HEK293T (cell line): ENCODE measurements around the gene COG1.

Experiments
- CTCF ChIA-PET: fragments of 350-600 bp; formaldehyde crosslinking; extraction: SDS; loops from one replicate; lab custom pipeline; 2021; ENCODE audit warnings: antibody characterized with exemption, inconsistent platforms; lab: Yijun Ruan, JAX
- POLR2A ChIA-PET: fragments of 350-600 bp; formaldehyde crosslinking; extraction: SDS; loops from one replicate; lab custom pipeline; 2020; ENCODE audit warnings: antibody characterized with exemption, inconsistent platforms; lab: Yijun Ruan, JAX
- DNase-seq: peaks from one replicate; pipeline ENCODE4 v3.0.0; 2012; ENCODE audit warnings: mixed read lengths; ENCODE audit errors: extremely low spot score
- ARNT ChIP-seq: fragments of 450-650 bp; IDR thresholded peaks from 2 replicates; pipeline ENCODE4 v1.6.1; 2017; ENCODE audit warnings: mild to moderate bottlenecking
- BHLHE40 ChIP-seq: fragments of 450-650 bp; IDR thresholded peaks from 2 replicates; pipeline ENCODE4 v1.6.1; 2016; ENCODE audit warnings: mild to moderate bottlenecking, moderate library complexity, borderline replicate concordance
- CTBP1 ChIP-seq: fragments of 450-650 bp; IDR thresholded peaks from 2 replicates; pipeline ENCODE4 v1.6.1; 2016; ENCODE audit warnings: borderline replicate concordance
- ELF4 ChIP-seq: fragments of 450-650 bp; IDR thresholded peaks from 2 replicates; pipeline ENCODE4 v1.6.1; 2017; ENCODE audit warnings: antibody characterized with exemption
- FOXA1 ChIP-seq: fragments of 450-650 bp; IDR thresholded peaks from 2 replicates; pipeline ENCODE4 v1.6.1; 2016; ENCODE audit warnings: mild to moderate bottlenecking
- FOXK2 ChIP-seq: fragments of 450-650 bp; IDR thresholded peaks from 2 replicates; pipeline ENCODE4 v1.6.1; 2016; ENCODE audit warnings: mild to moderate bottlenecking
- FOXM1 ChIP-seq: fragments of 450-650 bp; IDR thresholded peaks from 2 replicates; pipeline ENCODE4 v1.6.1; 2017; ENCODE audit warnings: mild to moderate bottlenecking, borderline replicate concordance
- HDGF ChIP-seq: fragments of 450-650 bp; IDR thresholded peaks from 2 replicates; pipeline ENCODE4 v1.6.1; 2017; ENCODE audit warnings: antibody characterized with exemption, borderline replicate concordance
- L3MBTL2 ChIP-seq: fragments of 450-650 bp; conservative IDR thresholded peaks from 2 replicates; pipeline ENCODE4 v1.6.1; 2016; ENCODE audit warnings: mild to moderate bottlenecking
- LEF1 ChIP-seq: fragments of 450-650 bp; IDR thresholded peaks from 2 replicates; pipeline ENCODE4 v1.6.1; 2017; ENCODE audit warnings: mild to moderate bottlenecking, borderline replicate concordance
- NFRKB ChIP-seq: fragments of 450-650 bp; IDR thresholded peaks from 2 replicates; pipeline ENCODE4 v1.6.1; 2016; ENCODE audit warnings: mild to moderate bottlenecking, moderate library complexity
- SP1 ChIP-seq: fragments of 450-650 bp; IDR thresholded peaks from 2 replicates; pipeline ENCODE4 v1.6.1; 2017
- SUZ12 ChIP-seq: fragments of 450-650 bp; IDR thresholded peaks from 2 replicates; pipeline ENCODE4 v1.6.1; 2016; ENCODE audit warnings: mild to moderate bottlenecking
- TARDBP ChIP-seq: fragments of 450-650 bp; IDR thresholded peaks from 2 replicates; pipeline ENCODE4 v1.6.1; 2016
- ZNF384 ChIP-seq: fragments of 450-650 bp; IDR thresholded peaks from 2 replicates; pipeline ENCODE4 v1.6.1; 2016
- TF ChIP-seq, protein P1 (sequence below): fragments of 450-650 bp; IDR thresholded peaks from 2 replicates; pipeline ENCODE4 v1.6.1; 2016

COG1 gene

DNA sequence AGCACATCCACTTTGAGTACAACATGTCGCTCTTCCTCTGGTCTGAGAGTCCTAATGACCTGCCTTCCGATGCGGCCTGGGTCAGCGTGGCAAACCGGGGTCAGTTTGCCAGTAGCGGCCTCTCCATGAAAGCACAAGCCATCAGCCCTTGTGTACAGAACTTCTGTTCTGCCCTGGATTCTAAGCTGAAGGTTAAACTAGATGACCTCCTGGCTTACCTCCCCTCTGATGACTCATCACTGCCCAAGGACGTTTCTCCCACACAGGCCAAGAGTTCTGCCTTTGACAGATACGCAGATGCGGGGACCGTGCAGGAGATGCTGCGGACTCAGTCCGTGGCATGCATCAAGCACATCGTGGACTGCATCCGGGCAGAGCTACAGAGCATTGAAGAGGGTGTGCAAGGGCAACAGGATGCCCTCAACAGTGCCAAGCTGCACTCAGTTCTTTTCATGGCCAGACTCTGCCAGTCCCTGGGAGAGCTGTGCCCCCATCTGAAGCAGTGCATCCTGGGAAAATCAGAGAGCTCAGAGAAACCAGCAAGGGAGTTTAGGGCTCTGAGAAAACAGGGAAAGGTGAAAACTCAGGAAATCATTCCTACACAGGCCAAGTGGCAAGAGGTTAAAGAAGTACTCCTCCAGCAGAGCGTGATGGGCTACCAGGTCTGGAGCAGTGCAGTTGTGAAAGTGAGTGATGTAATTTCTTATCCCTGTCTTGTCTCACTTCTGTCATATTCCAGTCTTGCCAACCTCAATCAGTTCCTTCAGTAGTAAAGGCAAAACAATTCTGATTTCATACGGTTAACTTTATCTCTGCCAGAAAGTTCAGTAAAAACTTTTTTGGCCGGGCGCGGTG lies 8.6 kb downstream of the COG1 start:
- POLR2A ChIA-PET: interaction anchor here (1.3 kb wide), 1 partner anchor 9 kb away, joined by 4 read pairs; the partner anchor contains the start of gene COG1
- DNase-seq: no peak
- CTCF ChIA-PET: no interaction called here
- TF ChIP-seq, protein P1, sequence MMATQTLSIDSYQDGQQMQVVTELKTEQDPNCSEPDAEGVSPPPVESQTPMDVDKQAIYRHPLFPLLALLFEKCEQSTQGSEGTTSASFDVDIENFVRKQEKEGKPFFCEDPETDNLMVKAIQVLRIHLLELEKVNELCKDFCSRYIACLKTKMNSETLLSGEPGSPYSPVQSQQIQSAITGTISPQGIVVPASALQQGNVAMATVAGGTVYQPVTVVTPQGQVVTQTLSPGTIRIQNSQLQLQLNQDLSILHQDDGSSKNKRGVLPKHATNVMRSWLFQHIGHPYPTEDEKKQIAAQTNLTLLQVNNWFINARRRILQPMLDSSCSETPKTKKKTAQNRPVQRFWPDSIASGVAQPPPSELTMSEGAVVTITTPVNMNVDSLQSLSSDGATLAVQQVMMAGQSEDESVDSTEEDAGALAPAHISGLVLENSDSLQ: no peak
- no peak for TF ChIP-seq FOXK2
- TF ChIP-seq ZNF384: no peak
- no peak for TF ChIP-seq SP1
- no peak for TF ChIP-seq ARNT
- TF ChIP-seq NFRKB: no peak
- TF ChIP-seq TARDBP: no peak
- no peak for TF ChIP-seq ELF4
- no peak for TF ChIP-seq L3MBTL2
- TF ChIP-seq HDGF: no peak

DNA sequence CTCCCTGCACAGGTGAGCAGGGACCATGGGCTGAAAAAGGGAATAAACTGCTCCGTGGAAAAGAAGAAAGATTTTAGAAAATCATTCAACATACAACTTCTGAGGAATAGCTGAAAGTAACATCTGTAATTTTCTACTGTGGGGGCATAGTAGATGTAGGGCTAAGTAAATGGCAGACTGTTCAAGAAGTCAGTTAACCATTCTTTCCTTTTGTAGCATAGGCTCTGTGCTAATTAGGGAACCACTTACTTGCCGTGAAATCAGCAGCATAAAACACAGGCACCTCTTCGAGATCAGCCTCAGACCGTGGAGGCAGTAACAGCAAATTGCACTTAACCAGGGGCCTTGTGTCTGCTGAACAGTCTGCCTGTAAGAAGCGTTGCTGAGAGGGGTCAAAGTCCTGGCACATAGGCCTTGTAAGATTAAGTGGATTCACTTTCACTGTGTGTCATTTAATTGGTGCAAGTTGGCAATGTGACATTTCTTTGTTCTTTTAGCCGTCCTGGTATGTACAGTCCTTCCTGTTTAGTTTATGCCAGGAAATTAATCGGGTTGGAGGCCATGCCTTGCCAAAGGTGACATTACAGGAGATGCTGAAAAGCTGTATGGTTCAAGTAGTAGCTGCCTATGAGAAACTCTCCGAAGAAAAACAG lies 10.4 kb downstream of the COG1 start:
- CTCF ChIA-PET: interaction anchor here (0.6 kb wide), 1 partner anchor 28 kb away, joined by 3 read pairs; no protein-coding TSS in a partner anchor
- no peak for DNase-seq
- POLR2A ChIA-PET: interaction anchor here (0.9 to 1.3 kb wide), 2 partner anchors 9 to 11 kb away, joined by 4 read pairs; partner anchors contain the start of gene COG1
- TF ChIP-seq FOXK2 (no peak), SP1 (no peak), SUZ12 (no peak), L3MBTL2 (no peak), LEF1 (no peak), ARNT (no peak), FOXM1 (no peak), TARDBP (no peak), ZNF384 (no peak), NFRKB (no peak), CTBP1 (no peak), FOXA1 (no peak)

DNA sequence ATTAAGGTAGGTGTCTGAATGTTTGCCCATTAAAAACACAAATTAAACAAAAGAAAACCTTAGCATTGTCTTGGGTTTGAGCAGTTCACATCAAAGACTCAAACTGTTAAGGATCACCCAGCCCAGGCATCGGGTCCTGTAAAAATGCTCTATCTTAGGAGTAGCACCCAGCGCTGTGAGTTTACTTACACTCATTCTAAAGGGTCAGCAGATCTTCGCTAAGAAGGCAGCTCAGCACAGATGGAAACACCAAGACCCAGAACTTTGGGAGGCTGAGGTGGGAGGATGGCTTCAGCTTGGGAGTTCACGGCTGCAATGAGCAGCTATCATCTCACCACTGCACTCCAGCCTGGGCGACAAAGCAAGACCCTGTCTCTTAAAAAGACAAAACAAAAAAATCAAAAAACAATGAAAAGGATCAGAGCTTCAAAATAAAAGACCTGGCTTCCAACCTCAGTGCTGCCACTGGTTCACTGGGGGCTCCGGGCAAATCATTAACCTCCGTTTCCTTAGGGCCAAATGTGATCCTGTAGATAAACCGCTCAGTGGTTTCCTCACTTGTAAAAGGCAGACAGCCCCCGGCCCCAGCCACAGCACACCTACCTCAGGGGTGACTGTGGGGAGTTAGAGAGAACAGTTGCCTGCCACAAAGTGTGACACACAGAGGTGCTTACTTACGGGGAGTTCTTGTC lies 11.1 kb downstream of the COG1 start:
- POLR2A ChIA-PET: no interaction called here
- DNase-seq: no peak
- CTCF ChIA-PET: no interaction called here
- TF ChIP-seq NFRKB (no peak), FOXK2 (no peak), BHLHE40 (no peak), ZNF384 (no peak), TARDBP (no peak), ELF4 (no peak), FOXM1 (no peak), HDGF (no peak), FOXA1 (no peak)

DNA sequence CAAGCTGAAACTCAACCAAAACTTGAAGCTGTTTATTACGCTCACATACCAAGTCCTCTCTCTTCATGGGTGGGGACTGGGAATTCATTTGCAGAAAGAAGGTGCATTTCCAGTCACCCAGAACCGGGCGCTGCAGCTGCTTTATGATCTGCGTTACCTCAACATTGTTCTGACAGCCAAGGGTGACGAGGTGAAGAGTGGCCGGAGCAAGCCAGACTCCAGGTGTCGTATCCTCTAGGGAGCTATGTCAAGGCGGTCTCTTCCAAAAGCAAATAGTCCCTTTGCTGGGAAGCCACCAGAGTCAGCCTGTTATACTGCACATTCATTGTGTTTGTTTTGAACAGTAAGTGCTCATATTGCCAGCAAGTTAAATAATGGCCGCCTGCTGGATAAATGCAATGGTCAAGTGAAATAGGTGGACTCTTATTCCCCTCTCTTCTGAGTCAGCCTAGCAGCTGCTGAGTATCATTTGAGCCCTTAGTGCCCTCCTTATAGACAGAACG lies 12.7 kb downstream of the COG1 start:
- ChIA-PET POLR2A (no interaction called here), CTCF (no interaction called here)
- DNase-seq: no peak
- TF ChIP-seq TARDBP: no peak

DNA sequence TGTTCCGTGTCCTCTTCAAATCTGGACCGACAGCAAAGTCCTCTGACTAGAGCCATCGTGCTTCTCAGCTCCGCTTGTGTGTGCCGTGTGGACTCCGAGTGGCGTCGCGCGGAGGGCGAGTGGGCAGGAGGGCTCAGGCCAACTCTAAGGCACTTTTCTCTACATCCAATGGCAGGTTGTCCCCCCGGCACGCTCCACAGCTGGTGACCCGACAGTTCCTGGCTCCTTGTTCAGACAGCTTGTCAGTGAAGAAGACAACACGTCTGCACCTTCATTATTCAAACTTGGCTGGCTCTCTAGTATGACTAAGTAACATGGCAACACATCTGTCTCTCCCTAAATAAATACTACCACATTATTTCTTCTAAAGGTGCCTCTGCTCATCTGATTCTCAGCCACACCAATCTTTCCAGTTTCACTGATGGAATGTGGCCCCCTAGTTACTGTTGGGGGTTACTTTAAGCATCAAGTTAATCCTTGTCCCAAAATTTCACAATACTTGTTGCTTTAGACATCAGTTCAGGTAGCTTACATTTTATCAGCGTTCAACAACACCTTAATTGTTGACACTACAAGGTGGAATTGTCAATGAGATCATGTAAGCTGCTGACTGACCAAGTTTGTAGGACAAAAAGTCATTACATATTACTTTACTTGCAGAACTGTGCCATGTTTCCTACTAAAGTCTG lies 15.4 kb downstream of the COG1 start:
- POLR2A ChIA-PET: interaction anchor here (1.4 kb wide), 1 partner anchor 16 kb away, joined by 4 read pairs; the partner anchor contains the start of gene COG1
- no peak for TF ChIP-seq SP1
- TF ChIP-seq SUZ12: no peak
- no peak for TF ChIP-seq NFRKB
- TF ChIP-seq FOXM1: no peak
- TF ChIP-seq BHLHE40: no peak
- TF ChIP-seq ZNF384: no peak
- TF ChIP-seq LEF1: no peak
- TF ChIP-seq FOXA1: no peak
- CTCF ChIA-PET: interaction anchor here (2.0 kb wide), 1 partner anchor 11 kb away, joined by 6 read pairs; no protein-coding TSS in a partner anchor
- no peak for DNase-seq

DNA sequence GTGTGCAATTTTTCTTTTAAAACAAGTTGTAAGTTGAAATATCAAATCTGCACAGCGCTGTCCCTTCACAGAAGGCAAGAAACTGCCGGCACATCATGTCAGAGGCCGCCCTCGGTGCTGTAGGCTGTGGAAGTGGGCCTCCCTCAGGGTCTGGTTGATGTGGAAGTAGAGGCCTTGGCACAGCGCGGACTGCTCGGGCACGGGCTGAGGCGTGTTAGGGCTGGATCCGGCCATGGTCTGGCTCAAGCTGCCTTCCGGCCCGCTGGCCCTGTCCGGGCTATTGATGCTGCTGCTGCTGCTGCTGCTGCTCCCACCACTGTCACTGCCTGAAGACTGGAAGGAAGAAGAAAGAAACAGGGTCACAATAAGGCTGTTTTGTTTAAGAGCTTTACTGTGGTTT lies 16.6 kb downstream of the COG1 start:
- POLR2A ChIA-PET: interaction anchor here (0.6 kb wide), 1 partner anchor 17 kb away, joined by 3 read pairs; the partner anchor contains the start of gene COG1
- CTCF ChIA-PET: interaction anchor here (0.7 kb wide), 1 partner anchor 1404 kb away, joined by 4 read pairs; no protein-coding TSS in a partner anchor
- DNase-seq: no peak
- TF ChIP-seq NFRKB: no peak
- no peak for TF ChIP-seq FOXA1
- TF ChIP-seq FOXK2: no peak
- TF ChIP-seq, protein P1: no peak
- no peak for TF ChIP-seq SUZ12
